ENCODE data around the gene MATCAP1. TPM values are rescaled to one million over a fixed set of nuclear protein-coding genes. Genes with fewer than 3 reads are reported as not detected.

MATCAP1 gene
- polyA plus RNA-seq, 6 donors from 2014 or later = 0.33 to 0.40 (median 0.40) TPM; not detected in 2

GRCh38 chr16:67183284-67183626 lies 508 bp downstream of the MATCAP1 start:
- no peaks in the 10 kb centered on the region for H3K36me3 Mint-ChIP-seq
- no peak overlapping the region for H3K27ac Mint-ChIP-seq
- DNase-seq (no peak), ATAC-seq (ENCODE audit: low read depth in 2 of 2) (no peak)
- no peaks in the 10 kb centered on the region for H3K9me3 Mint-ChIP-seq
- peaks cover 11 to 22% (median 14%) of the 10 kb centered on the region in 3 donors for H3K27me3 Mint-ChIP-seq
- H3K4me3 Mint-ChIP-seq = no peak overlapping the region
- peaks cover 11 to 16% (median 14%) of the 10 kb centered on the region in 3 donors for H3K4me1 Mint-ChIP-seq

GRCh38 chr16:67182288-67182687 lies 1.5 kb downstream of the MATCAP1 start:
- Mint-ChIP-seq H3K9me3 (no peaks in the 10 kb centered on the region), H3K4me3 (no peak overlapping the region), H3K27ac (no peak overlapping the region), H3K36me3 (no peaks in the 10 kb centered on the region), H3K27me3 (peaks cover 20 to 28% (median 20%) of the 10 kb centered on the region in 3 donors), H3K4me1 (peaks cover 11 to 18% (median 16%) of the 10 kb centered on the region in 3 donors)
- ATAC-seq (ENCODE audit: low read depth in 2 of 2) (no peak), DNase-seq (no peak)

- DNase-seq (no peak), ATAC-seq (ENCODE audit: low read depth in 2 of 2) (no peak)
- Mint-ChIP-seq H3K27me3 (peaks cover 27 to 36% (median 29%) of the 10 kb centered on the region in 3 donors), H3K36me3 (no peaks in the 10 kb centered on the region), H3K27ac (no peak overlapping the region), H3K4me3 (no peak overlapping the region), H3K9me3 (no peaks in the 10 kb centered on the region), H3K4me1 (peaks cover 11 to 23% (median 16%) of the 10 kb centered on the region in 3 donors)
These were observed 2.4 kb downstream of the MATCAP1 start for GRCh38 chr16:67181346-67181745.

DNA sequence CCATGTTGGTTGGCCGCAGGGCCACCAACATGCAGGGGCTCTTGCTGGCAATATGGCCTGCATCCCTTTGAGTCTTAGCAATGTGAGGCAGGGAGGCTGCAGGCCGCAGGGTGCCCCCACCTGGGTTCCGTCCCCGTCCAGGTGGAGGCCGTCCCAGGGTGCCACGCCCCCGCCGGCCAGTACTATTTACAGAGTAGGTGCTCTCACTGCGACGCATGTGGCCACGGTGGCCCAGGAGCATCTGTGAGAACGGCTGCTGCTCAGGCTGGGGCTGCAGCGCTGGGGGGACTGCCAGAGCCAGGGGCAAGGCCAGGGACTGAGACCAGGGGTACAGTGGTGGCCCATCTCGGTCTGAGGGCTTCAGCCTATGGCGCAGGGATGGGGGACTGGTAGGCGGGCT lies 3.6 kb downstream of the MATCAP1 start:
- DNase-seq (no peak), ATAC-seq (ENCODE audit: low read depth in 2 of 2) (no peak)
- Mint-ChIP-seq H3K4me3 (no peak overlapping the region), H3K9me3 (no peaks in the 10 kb centered on the region), H3K27ac (no peak overlapping the region), H3K27me3 (peaks cover 29 to 43% (median 39%) of the 10 kb centered on the region in 3 donors), H3K36me3 (no peaks in the 10 kb centered on the region), H3K4me1 (peaks cover 6 to 21% (median 10%) of the 10 kb centered on the region in 3 donors)

DNA sequence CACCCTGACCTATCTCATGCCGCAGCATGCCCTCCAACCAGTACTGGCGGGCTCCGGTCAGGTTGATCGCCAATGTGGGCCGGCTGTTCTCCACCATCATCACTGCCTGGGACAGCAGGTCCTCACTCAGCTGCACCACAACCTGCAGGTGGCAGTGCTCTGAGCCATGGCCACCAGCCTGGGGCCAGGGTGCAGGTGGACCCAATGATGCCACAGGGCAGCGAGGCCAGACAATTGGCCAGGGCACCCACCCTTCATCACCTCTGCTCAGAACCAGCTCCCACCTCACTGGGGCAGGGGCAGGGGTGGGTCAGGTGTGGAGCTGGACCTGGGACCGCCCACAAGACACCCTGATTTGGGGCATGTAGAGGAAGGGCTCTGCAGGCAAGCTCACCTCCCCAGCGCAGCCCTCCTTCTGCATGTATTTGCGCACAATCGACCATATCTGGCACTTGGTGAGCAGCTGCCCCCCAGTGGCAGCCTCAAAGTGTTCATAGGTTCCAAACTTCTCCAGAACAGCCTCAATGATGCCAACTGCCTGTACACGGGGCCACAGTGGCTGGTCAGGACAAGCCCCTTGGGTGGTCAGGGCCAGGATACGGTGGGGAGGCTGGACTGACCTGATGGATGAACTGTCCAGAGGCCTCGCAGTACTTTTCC lies 4.2 kb downstream of the MATCAP1 start:
- Mint-ChIP-seq H3K4me3 (peak overlapping the region in 2 of 8 donors; percentile 16 to 76), H3K27me3 (peaks cover 29 to 43% (median 39%) of the 10 kb centered on the region in 3 donors), H3K27ac (no peak overlapping the region), H3K36me3 (no peaks in the 10 kb centered on the region), H3K9me3 (no peaks in the 10 kb centered on the region), H3K4me1 (peaks cover 4 to 19% (median 6%) of the 10 kb centered on the region in 3 donors)
- ATAC-seq (ENCODE audit: low read depth in 2 of 2) (no peak), DNase-seq (no peak)

GRCh38 chr16:67177743-67178699 lies 5.7 kb downstream of the MATCAP1 start:
- ATAC-seq (ENCODE audit: low read depth in 2 of 2) = peak; percentile 53 to 56
- H3K27ac Mint-ChIP-seq = no peak overlapping the region
- peak overlapping the region; percentile 24 to 82 (median 66) for H3K4me3 Mint-ChIP-seq
- peaks cover 40 to 56% (median 50%) of the 10 kb centered on the region in 3 donors for H3K27me3 Mint-ChIP-seq
- no peaks in the 10 kb centered on the region for H3K36me3 Mint-ChIP-seq
- no peak for DNase-seq
- peaks cover 15 to 31% (median 18%) of the 10 kb centered on the region in 3 donors for H3K4me1 Mint-ChIP-seq
- no peaks in the 10 kb centered on the region for H3K9me3 Mint-ChIP-seq

DNA sequence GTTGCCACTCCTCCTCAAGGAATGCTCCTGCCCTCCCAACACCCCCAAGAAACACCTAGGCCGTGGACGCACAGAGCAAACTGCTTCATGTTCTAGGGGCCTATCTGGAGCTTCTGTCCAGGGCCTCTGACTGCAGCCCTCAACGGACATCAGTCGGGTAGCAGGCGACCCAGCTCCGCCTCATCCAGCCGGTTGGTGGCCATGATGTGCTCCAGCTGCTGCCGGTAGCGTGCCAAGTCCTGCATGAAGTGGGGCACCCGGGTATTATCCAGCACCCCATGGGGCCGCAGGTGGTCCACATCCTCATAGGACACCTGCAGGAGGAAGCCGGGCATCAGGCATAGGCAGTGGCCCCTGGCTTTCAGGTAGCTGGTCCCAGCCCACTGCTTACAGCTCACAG lies 7.1 kb downstream of the MATCAP1 start:
- DNase-seq = no peak
- no peaks in the 10 kb centered on the region for H3K9me3 Mint-ChIP-seq
- no peak for ATAC-seq (ENCODE audit: low read depth in 2 of 2)
- H3K27ac Mint-ChIP-seq = no peak overlapping the region
- peaks cover 45 to 70% (median 61%) of the 10 kb centered on the region in 3 donors for H3K27me3 Mint-ChIP-seq
- peak overlapping the region in 3 of 8 donors; percentile 26 to 64 (median 63) for H3K4me3 Mint-ChIP-seq
- H3K4me1 Mint-ChIP-seq = peaks cover 19 to 33% (median 19%) of the 10 kb centered on the region in 3 donors
- H3K36me3 Mint-ChIP-seq = peaks cover 0 to 5% of the 10 kb centered on the region in 2 donors

- Mint-ChIP-seq H3K27ac (no peak overlapping the region), H3K4me3 (peak overlapping the region in 6 of 8 donors; percentile 21 to 89 (median 75)), H3K4me1 (peaks cover 25 to 39% (median 31%) of the 10 kb centered on the region in 3 donors), H3K36me3 (peaks cover 0 to 14% of the 10 kb centered on the region in 2 donors), H3K9me3 (peaks cover 0 to 1% (median 0%) of the 10 kb centered on the region in 7 donors), H3K27me3 (peaks cover 58 to 85% (median 78%) of the 10 kb centered on the region in 3 donors)
- DNase-seq = no peak
- ATAC-seq (ENCODE audit: low read depth in 2 of 2) = no peak
These were observed 9.0 kb downstream of the MATCAP1 start for GRCh38 chr16:67174706-67175231.

- H3K27me3 Mint-ChIP-seq = peaks cover 62 to 85% (median 81%) of the 10 kb centered on the region in 3 donors
- H3K27ac Mint-ChIP-seq = peak overlapping the region in 2 of 6 donors; percentile 83 to 92
These were observed 9.7 kb downstream of the MATCAP1 start for GRCh38 chr16:67173808-67174705.

DNA sequence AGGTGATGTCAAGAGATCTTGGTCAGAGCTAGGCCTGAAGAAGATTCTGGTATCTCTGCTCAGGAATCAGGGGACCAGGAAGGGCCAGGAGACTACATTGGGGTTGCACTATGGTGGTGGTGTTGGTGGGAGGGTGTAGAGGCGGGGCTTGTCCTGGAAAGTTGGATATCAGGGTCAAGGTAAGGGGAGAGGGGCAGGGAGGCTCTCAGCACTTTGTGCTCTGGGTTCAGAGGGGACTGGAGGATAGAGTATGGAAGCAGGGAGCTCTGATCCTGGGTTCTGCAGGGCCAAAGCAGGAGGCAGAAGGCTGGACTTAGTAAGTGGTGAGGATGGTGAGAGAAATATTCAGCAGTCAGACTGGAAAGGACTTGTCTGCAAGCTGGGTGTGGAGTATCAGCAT lies 10.4 kb downstream of the MATCAP1 start:
- Mint-ChIP-seq H3K27ac (peak overlapping the region in 2 of 6 donors; percentile 80 to 83), H3K27me3 (peaks cover 61 to 86% (median 81%) of the 10 kb centered on the region in 3 donors), H3K36me3 (peaks cover 0 to 14% of the 10 kb centered on the region in 2 donors), H3K9me3 (peaks cover 0 to 1% (median 0%) of the 10 kb centered on the region in 7 donors), H3K4me1 (peaks cover 23 to 38% (median 32%) of the 10 kb centered on the region in 3 donors), H3K4me3 (peak overlapping the region; percentile 60 to 91 (median 87))
- DNase-seq (no peak), ATAC-seq (ENCODE audit: low read depth in 2 of 2) (no peak)

More at GRCh38 chr16:67173808-67174705, 9.7 kb downstream of the MATCAP1 start:
- H3K4me3 Mint-ChIP-seq = peak overlapping the region; percentile 60 to 91 (median 87)
- peaks cover 28 to 43% (median 33%) of the 10 kb centered on the region in 3 donors for H3K4me1 Mint-ChIP-seq
- ATAC-seq (ENCODE audit: low read depth in 2 of 2) = peak; percentile 73 to 78
- peak; percentile 53 for DNase-seq
- peaks cover 0 to 1% (median 0%) of the 10 kb centered on the region in 7 donors for H3K9me3 Mint-ChIP-seq
- peaks cover 0 to 14% of the 10 kb centered on the region in 2 donors for H3K36me3 Mint-ChIP-seq

DNA sequence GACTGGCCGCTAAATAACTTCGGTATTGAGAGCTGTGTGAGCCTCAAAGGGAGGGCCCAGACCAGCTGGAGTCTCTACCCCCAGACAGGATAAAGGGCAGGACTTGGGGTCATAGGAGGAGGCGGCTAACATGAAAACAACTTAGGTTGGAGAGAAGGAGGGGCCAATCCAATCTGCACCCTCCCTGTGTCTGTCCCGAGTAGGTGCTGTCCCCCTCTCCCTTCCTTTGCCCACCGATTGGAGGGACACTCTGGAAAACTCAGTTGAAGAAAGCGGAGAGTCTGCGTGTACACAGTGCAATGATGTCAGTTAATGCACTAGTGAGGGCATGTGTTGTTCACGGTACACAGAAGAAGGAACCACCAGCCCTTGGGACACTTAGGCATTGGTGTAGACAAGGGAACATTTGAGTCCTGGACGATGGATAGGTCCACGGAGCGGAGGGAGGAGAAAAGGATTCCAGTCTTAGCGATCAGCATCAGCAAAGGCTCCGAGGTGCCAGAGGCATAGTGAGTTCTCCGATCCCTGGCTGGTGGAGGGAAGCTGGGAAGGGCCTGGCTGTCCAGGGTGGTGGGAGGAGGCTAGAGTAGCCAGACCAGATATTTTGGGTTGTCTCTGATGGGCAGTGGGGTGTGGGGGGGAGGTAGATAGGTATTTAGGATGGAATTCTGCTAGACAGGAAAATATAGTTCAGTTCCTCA lies 12.7 kb downstream of the MATCAP1 start:
- Mint-ChIP-seq H3K27me3 (peaks cover 52 to 91% (median 81%) of the 10 kb centered on the region in 3 donors), H3K4me1 (peaks cover 29 to 35% (median 31%) of the 10 kb centered on the region in 3 donors), H3K4me3 (peak overlapping the region; percentile 23 to 72 (median 64)), H3K27ac (no peak overlapping the region), H3K36me3 (peaks cover 0 to 18% of the 10 kb centered on the region in 2 donors), H3K9me3 (peaks cover 0 to 1% (median 0%) of the 10 kb centered on the region in 7 donors)
- ATAC-seq (ENCODE audit: low read depth in 2 of 2) (no peak), DNase-seq (no peak)

Data from naive B cell (primary cell).